Fibroblast of lung (primary cell): ENCODE measurements around the gene TPMT.
"Not testable (repeated sequence)": the region's sequence is repeated elsewhere in the genome, so short reads cannot be mapped to it uniquely, and the experiment has no call there.

ENCODE experiments used
- EZH2 ChIP-seq: IDR thresholded peaks from 2 replicates; pipeline ENCODE4 v1.5.1; 2012; ENCODE audit warnings: low read length, control low read depth, mild to moderate bottlenecking; ENCODE audit errors: missing control alignments
- TF ChIP-seq, protein P1 (sequence below), 2 donors: IDR thresholded peaks in 1 of 2; conservative IDR thresholded peaks in 1 of 2; 1 replicate in 1 of 2; 2 replicates in 1 of 2; pipeline ENCODE4 v1.5.1; 2011 to 2012; ENCODE audit warnings: low read length in 2 of 2, control low read depth in 1 of 2, inconsistent platforms in 1 of 2, low read depth in 1 of 2, mild to moderate bottlenecking in 1 of 2

DNA sequence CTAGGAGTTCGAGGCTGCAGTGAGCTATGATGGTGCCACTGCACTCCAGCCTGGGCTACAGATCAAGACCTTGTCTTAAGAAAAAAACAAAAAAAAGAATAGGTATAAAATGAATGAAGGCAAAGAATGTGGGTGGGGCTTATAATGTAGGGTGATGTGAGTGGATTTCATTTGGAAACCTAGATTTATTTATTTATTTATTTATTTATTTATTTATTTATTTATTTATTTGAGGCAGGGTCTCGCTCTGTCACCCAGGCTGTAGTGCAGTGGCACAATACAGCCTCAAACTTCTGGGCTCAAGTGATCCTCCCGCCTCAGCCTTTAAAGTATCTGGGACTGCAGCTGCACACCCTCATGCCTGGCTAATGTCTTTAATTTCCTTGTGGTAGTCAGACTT, 3.5 kb downstream of the TPMT start:
- TF ChIP-seq, protein P1, sequence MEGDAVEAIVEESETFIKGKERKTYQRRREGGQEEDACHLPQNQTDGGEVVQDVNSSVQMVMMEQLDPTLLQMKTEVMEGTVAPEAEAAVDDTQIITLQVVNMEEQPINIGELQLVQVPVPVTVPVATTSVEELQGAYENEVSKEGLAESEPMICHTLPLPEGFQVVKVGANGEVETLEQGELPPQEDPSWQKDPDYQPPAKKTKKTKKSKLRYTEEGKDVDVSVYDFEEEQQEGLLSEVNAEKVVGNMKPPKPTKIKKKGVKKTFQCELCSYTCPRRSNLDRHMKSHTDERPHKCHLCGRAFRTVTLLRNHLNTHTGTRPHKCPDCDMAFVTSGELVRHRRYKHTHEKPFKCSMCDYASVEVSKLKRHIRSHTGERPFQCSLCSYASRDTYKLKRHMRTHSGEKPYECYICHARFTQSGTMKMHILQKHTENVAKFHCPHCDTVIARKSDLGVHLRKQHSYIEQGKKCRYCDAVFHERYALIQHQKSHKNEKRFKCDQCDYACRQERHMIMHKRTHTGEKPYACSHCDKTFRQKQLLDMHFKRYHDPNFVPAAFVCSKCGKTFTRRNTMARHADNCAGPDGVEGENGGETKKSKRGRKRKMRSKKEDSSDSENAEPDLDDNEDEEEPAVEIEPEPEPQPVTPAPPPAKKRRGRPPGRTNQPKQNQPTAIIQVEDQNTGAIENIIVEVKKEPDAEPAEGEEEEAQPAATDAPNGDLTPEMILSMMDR (conservative IDR thresholded peaks at IDR 0.05 in 1 of 2, IDR thresholded peaks at IDR 0.05 in 1 of 2; ENCODE audit: low read depth in 1 of 2, low read length in 2 of 2): not testable (repeated sequence)
- not testable (repeated sequence) for TF ChIP-seq EZH2
